ENCODE measurements around the gene ST3GAL2.

ST3GAL2 gene

GRCh38 chr16:70437582-70438557 is 1.0 kb downstream of the ST3GAL2 start:
- TF ChIP-seq ZBTB7A (IDR thresholded peaks at IDR 0.05; ENCODE audit: low read depth): peak; percentile 2; the same call in 1 of the 2 replicates
- no peak for TF ChIP-seq NFIC (IDR thresholded peaks at IDR 0.05)
- no peak for TF ChIP-seq TAF1 (IDR thresholded peaks at IDR 0.05; ENCODE audit: low read depth)
- TF ChIP-seq, protein P1, sequence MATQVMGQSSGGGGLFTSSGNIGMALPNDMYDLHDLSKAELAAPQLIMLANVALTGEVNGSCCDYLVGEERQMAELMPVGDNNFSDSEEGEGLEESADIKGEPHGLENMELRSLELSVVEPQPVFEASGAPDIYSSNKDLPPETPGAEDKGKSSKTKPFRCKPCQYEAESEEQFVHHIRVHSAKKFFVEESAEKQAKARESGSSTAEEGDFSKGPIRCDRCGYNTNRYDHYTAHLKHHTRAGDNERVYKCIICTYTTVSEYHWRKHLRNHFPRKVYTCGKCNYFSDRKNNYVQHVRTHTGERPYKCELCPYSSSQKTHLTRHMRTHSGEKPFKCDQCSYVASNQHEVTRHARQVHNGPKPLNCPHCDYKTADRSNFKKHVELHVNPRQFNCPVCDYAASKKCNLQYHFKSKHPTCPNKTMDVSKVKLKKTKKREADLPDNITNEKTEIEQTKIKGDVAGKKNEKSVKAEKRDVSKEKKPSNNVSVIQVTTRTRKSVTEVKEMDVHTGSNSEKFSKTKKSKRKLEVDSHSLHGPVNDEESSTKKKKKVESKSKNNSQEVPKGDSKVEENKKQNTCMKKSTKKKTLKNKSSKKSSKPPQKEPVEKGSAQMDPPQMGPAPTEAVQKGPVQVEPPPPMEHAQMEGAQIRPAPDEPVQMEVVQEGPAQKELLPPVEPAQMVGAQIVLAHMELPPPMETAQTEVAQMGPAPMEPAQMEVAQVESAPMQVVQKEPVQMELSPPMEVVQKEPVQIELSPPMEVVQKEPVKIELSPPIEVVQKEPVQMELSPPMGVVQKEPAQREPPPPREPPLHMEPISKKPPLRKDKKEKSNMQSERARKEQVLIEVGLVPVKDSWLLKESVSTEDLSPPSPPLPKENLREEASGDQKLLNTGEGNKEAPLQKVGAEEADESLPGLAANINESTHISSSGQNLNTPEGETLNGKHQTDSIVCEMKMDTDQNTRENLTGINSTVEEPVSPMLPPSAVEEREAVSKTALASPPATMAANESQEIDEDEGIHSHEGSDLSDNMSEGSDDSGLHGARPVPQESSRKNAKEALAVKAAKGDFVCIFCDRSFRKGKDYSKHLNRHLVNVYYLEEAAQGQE (IDR thresholded peaks at IDR 0.05; ENCODE audit: low read depth): no peak
- no peak for TF ChIP-seq TEAD4 (IDR thresholded peaks at IDR 0.05)
- TF ChIP-seq MAX (IDR thresholded peaks at IDR 0.05): no peak

GRCh38 chr16:70437017-70437581 is 1.8 kb downstream of the ST3GAL2 start:
- TF ChIP-seq MAX (IDR thresholded peaks at IDR 0.05) (0 out of 2 replicates have a peak, but pooled peaks have one; percentile 18), EGR1 (IDR thresholded peaks at IDR 0.05) (peak; percentile 80), ZBTB7A (IDR thresholded peaks at IDR 0.05; ENCODE audit: low read depth) (0 out of 2 replicates have a peak, but pooled peaks have one; percentile 24), YY1 (IDR thresholded peaks at IDR 0.05; ENCODE audit: low read depth) (no peak), CREB1 (IDR thresholded peaks at IDR 0.05; ENCODE audit: low read depth) (no peak), TAF1 (IDR thresholded peaks at IDR 0.05; ENCODE audit: low read depth) (no peak), TCF12 (IDR thresholded peaks at IDR 0.05; ENCODE audit: low read depth) (peak; percentile 32; the same call in 1 of the 2 replicates)

GRCh38 chr16:70434484-70435260 is 4.2 kb downstream of the ST3GAL2 start:
- no peak for TF ChIP-seq RAD21 (IDR thresholded peaks at IDR 0.05; ENCODE audit: low read depth)
- no peak for TF ChIP-seq CREB1 (IDR thresholded peaks at IDR 0.05; ENCODE audit: low read depth)
- no peak for TF ChIP-seq ZBTB7A (IDR thresholded peaks at IDR 0.05; ENCODE audit: low read depth)
- TF ChIP-seq USF1 (IDR thresholded peaks at IDR 0.05): no peak
- TF ChIP-seq, protein P1 (IDR thresholded peaks at IDR 0.05; ENCODE audit: low read depth): no peak
- no peak for TF ChIP-seq NFIC (IDR thresholded peaks at IDR 0.05)
- TF ChIP-seq FOXM1 (IDR thresholded peaks at IDR 0.05; ENCODE audit: borderline replicate concordance, low read depth): no peak
- TF ChIP-seq YY1 (IDR thresholded peaks at IDR 0.05; ENCODE audit: low read depth): no peak

DNA sequence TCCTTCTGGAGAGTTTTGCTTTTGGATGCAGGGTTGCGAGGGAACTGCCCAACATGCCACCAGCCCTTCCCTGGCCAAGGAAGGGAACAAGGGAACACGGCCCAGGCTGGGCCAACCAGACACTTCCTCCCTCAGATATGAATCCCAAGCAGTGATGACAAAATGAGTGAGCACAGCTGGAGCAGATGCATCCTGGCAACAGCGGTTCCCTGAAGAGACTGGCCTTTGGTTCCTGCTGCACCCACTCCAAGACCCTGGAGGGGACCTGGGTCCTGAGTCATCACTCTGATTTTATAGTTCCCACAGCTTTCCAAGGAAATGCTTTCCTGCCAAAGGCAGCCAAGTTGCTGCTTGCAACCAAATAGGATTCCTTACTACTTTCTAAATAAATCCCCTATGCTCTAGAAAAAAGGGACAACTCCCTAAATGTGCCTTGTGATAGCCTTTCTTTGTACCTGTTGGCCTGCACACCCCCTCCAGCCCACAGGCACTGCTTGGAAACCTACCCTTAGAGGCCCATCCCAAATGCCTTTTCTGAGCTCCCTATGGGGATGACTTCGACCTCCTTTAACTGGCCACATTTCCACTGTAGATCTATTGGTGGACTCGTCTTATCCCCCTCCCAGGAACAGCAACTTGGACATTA is 5.3 kb downstream of the ST3GAL2 start:
- TF ChIP-seq EGR1 (IDR thresholded peaks at IDR 0.05) (no peak), CEBPB (IDR thresholded peaks at IDR 0.05) (no peak), ZBTB7A (IDR thresholded peaks at IDR 0.05; ENCODE audit: low read depth) (no peak), TCF12 (IDR thresholded peaks at IDR 0.05; ENCODE audit: low read depth) (no peak), YY1 (IDR thresholded peaks at IDR 0.05; ENCODE audit: low read depth) (no peak), NFIC (IDR thresholded peaks at IDR 0.05) (no peak)

GRCh38 chr16:70432723-70433457 is 6.0 kb downstream of the ST3GAL2 start:
- no peak for TF ChIP-seq CEBPB (IDR thresholded peaks at IDR 0.05)
- no peak for TF ChIP-seq USF1 (IDR thresholded peaks at IDR 0.05)
- TF ChIP-seq TCF12 (IDR thresholded peaks at IDR 0.05; ENCODE audit: low read depth): no peak
- no peak for TF ChIP-seq ZBTB7A (IDR thresholded peaks at IDR 0.05; ENCODE audit: low read depth)
- no peak for TF ChIP-seq EGR1 (IDR thresholded peaks at IDR 0.05)
- TF ChIP-seq NFIC (IDR thresholded peaks at IDR 0.05): no peak
- no peak for TF ChIP-seq EP300 (IDR thresholded peaks at IDR 0.05; ENCODE audit: borderline replicate concordance)
- no peak for TF ChIP-seq FOXM1 (IDR thresholded peaks at IDR 0.05; ENCODE audit: borderline replicate concordance, low read depth)
- no peak for TF ChIP-seq TAF1 (IDR thresholded peaks at IDR 0.05; ENCODE audit: low read depth)
- TF ChIP-seq, protein P1 (IDR thresholded peaks at IDR 0.05; ENCODE audit: low read depth): no peak
- no peak for TF ChIP-seq YY1 (IDR thresholded peaks at IDR 0.05; ENCODE audit: low read depth)
- no peak for TF ChIP-seq TEAD4 (IDR thresholded peaks at IDR 0.05)
- TF ChIP-seq CREB1 (IDR thresholded peaks at IDR 0.05; ENCODE audit: low read depth): no peak
- no peak for TF ChIP-seq MAX (IDR thresholded peaks at IDR 0.05)
